Heart right ventricle (tissue), 16 donors: ENCODE measurements around the gene CLK2. TPM values are rescaled to one million over a fixed set of nuclear protein-coding genes. Genes with fewer than 3 reads are reported as not detected.
A peak's percentile ranks its signal among the peaks of the same experiment; 100 is the strongest.
"Not testable (repeated sequence)": the region's sequence is repeated elsewhere in the genome, so short reads cannot be mapped to it uniquely, and the experiment has no call there.

Experiments used
- ATAC-seq, 8 donors: fragments of 200-7000 bp; cut with Tn5 transposase; one replicate each; pipeline ENCODE4 v1.9.1; 2020; ENCODE audit warnings: mild to moderate bottlenecking in 8 of 8, moderate library complexity in 8 of 8, moderate number of reproducible peaks in 1 of 8
- DNase-seq, 2 donors: peaks; one replicate each; pipeline ENCODE4 v3.0.0-alpha.2; 2020
- H3K27ac ChIP-seq, 10 donors: fragments of 200-600 bp; sonication (generic) in 2 of 10; one replicate each; pipeline versions ENCODE4 v1.5.0 to v1.8.0; 2020 to 2022; ENCODE audit warnings: mild to moderate bottlenecking in 3 of 10
- H3K27me3 ChIP-seq, 7 donors: fragments of 200-600 bp; one replicate each; pipeline ENCODE4 v1.8.0; 2021 to 2022; ENCODE audit warnings: mild to moderate bottlenecking in 2 of 7
- H3K36me3 ChIP-seq, 9 donors: fragments of 200-600 bp; sonication (generic) in 1 of 9; one replicate each; pipeline versions ENCODE4 v1.5.0 to v1.8.0; 2020 to 2022; ENCODE audit warnings: mild to moderate bottlenecking in 2 of 9
- H3K4me1 ChIP-seq, 9 donors: fragments of 200-600 bp; sonication (generic) in 1 of 9; one replicate each; pipeline versions ENCODE4 v1.5.0 to v1.8.0; 2020 to 2022; ENCODE audit warnings: mild to moderate bottlenecking in 4 of 9
- H3K4me3 ChIP-seq, 10 donors: fragments of 200-600 bp; sonication (generic) in 2 of 10; one replicate each; pipeline versions ENCODE4 v1.5.0 to v1.8.0; 2020 to 2022; ENCODE audit warnings: mild to moderate bottlenecking in 7 of 10, moderate library complexity in 2 of 10
- H3K9me3 ChIP-seq, 11 donors: fragments of 200-600 bp in 10 of 11; sonication (generic) in 2 of 11; one replicate each; pipeline versions ENCODE4 v1.5.0 to v1.8.0; 2013 to 2022; ENCODE audit warnings: mild to moderate bottlenecking in 2 of 11, control low read depth in 1 of 11, moderate library complexity in 1 of 11
- CTCF ChIP-seq, 9 donors: fragments of 200-600 bp; sonication (generic) in 2 of 9; IDR thresholded peaks; one replicate each; pipeline versions ENCODE4 v1.5.0 to v1.8.0; 2021 to 2022; ENCODE audit warnings: antibody characterized with exemption in 9 of 9, mild to moderate bottlenecking in 5 of 9, moderate library complexity in 1 of 9
- WGBS, 2 donors: extraction: QIAGEN DNeasy Blood & Tissue Kit; methylation state at CpG; one replicate each; pipeline ENCODE4 v1.1.7; 2013; ENCODE audit warnings: inconsistent platforms in 1 of 2; 5-methylcytosine and 5-hydroxymethylcytosine counted together
- intact Hi-C, 10 donors: fragments of 100-400 bp; cut with DNase I; formaldehyde crosslinking; loops; one replicate each; pipeline versions ENCODE4 v1.11.1 to v1.14.2; 2022
- polyA plus RNA-seq, 2 donors: library from polyadenylated mRNA; stranded (reverse); fragments of 200-250 nt; gene quantifications; one replicate each; pipeline ENCODE4 v1.2.3, GENCODE V29; 2013
- total RNA-seq, 10 donors: library from RNA; stranded (reverse); fragmentation: NEBNext Ultra II Directional in 3 of 10; extraction: Animal tissue kit (Norgen Biotek cat#: 25700) in 3 of 10; gene quantifications; one replicate each; pipeline versions ENCODE4 v1.2.1 to v1.2.4, GENCODE V29; 2021 to 2023
- donor health status: Arrhythmogenic right ventricular cardiomyopathy.
- donor health status: ischemic (EF 13 %, LVEDD 7.1; RV severe dilation, severe dysfunction).
- donor health status: healthy with polysubstance abuse.
- donor health status: DM: no; HTN: yes; CAD: no.
- donor health status: DM: no; HTN: no; CAD: no.
- donor health status: ischemic (EF 25% LVEDD 6.9; RV normal size, moderate dysfunction).
- donor health status: ischemic (EF 25% LVEDD 5.7; RV mildly dilated, moderate dysfunction).
- donor health status: healthy.
- donor health status: DM: yes; HTN: yes; CAD: no.
- donor health status: Ischemic cardiomyopathy.
- donor health status: ischemic (EF 35%, LVEDD 5.7; RV mildly dilated, moderate dysfunction).
- donor health status: nonischemic (EF 11% LVEDD 7.7; RV severe dilation, severe dysfunction).
- donor health status: DM: yes; HTN: yes; CAD: no.
- donor health status: PGD.
- donor health status: ischemic (EF 29% LVEDD 5.4; RV normal size, mild dysfunction).
- donor health status: nonischemic (EF 23%, LVEDD 6.1; RV moderate dilation, normal function).

Gene CLK2
- total and polyA plus RNA-seq, 12 donors: 12.5 to 47.1 (median 18.0) TPM

DNA sequence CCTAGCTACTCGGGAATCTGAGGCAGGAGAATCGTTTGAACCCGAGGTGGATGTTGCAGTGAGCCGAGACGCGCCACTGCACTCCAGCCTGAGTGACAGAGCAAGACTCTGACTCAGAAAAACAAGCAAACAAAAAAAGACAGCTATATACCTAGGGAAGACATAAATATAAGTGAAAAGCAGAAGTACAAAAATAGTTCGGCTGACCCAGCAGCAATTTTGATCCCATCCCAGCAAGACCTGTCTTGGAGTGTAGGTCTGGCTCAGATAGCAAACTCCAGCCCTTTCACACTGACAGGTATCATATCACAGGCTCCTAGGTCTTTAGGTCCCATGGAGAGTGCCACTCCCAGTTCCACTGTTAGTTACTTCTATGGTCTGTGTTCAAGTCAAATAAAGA is 50.3 kb downstream of the CLK2 start:
- H3K27me3 ChIP-seq: no peaks in the 10 kb centered on the region
- no peaks in the 10 kb centered on the region for H3K9me3 ChIP-seq
- H3K36me3 ChIP-seq: no peaks in the 10 kb centered on the region
- DNase-seq: no peak
- intact Hi-C loops: loop anchor here in 2 of 10 donors (5.0 to 10.0 kb wide), 2 partner anchors 46 to 48 kb away; partner anchors contain the start of genes KRTCAP2 (in 1 of the 2) and TRIM46 (in 1 of the 2)
- TF ChIP-seq CTCF (IDR thresholded peaks at IDR 0.05): no peak
- no peak overlapping the region for H3K4me3 ChIP-seq
- H3K27ac ChIP-seq: peak overlapping the region in 1 of 10 donors; percentile 5
- 81 to 86% methylated on average over 7 of the region's 7 CpGs for WGBS, 2 donors
- no peak for ATAC-seq
- H3K4me1 ChIP-seq: peaks cover 2 to 83% (median 18%) of the 10 kb centered on the region in 9 donors

DNA sequence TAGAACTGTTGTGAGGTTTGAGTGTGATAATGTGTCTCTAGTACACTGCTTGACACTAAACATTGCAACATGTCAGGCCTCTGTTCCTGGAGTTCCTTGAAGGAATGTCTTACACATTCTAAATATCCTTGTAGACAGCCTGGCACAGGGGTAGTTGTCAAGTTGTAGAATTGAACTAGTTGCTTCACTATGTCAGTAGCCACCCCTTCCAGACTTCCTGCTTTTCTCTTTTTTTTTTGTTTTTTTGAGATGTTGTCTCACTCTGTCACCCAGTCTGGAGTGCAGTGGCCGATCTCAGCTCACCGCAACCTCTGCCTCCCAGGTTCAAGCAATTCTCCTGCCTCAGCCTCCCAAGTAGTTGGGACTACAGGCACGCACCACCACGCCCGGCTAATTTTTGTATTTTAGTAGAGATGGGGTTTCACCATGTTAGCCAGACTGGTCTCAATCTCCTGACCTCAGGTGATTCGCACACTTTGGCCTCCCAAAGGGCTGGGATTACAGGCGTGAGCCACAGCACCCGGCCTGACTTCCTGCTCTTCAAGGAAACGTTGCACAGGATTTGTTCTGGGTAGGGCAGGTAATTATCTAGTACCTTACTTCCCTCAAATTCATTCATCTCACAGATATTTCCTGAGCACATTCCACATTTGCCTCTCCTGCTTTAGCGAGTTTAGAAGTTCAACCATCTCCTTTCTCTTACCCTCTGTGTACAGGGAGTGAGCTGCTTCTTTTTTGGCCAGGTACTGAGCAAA is 52.9 kb downstream of the CLK2 start:
- H3K4me3 ChIP-seq, ATAC-seq, H3K9me3 ChIP-seq, DNase-seq, H3K36me3 ChIP-seq, H3K27me3 ChIP-seq: not testable (repeated sequence)
- peaks cover 0 to 62% (median 3%) of the 10 kb centered on the region in 9 donors for H3K4me1 ChIP-seq
- intact Hi-C loops: loop anchor here in 2 of 10 donors (5.0 to 10.0 kb wide), 2 partner anchors 43 to 46 kb away; partner anchors contain the start of genes KRTCAP2 (in 1 of the 2) and TRIM46 (in 1 of the 2)
- H3K27ac ChIP-seq: peak overlapping the region in 1 of 10 donors; percentile 48
- WGBS, 2 donors: 87 to 94% methylated on average over 10 of the region's 10 CpGs

DNA sequence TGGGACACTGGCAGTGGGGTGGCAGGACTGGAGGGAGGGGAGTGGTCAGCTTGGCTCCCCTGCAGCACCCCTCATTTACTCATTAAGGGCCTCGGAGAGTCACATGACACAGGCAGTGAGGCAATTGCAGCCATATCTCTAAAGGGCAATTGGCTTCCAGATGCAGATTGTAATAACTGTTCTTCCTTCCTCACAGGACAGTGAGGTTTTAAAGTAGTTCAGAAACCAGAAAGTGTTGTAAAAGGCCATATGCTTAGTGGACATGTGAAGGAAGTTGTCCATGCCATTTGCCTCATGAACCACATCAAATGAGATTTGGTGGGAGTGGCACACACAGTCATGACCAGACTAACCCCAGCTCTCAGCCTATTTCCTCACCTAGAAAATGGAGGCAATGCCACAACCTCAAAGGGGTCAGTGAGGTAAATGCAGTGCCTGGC is 53.7 kb downstream of the CLK2 start:
- peaks cover 0 to 60% (median 3%) of the 10 kb centered on the region in 9 donors for H3K4me1 ChIP-seq
- peak overlapping the region in 1 of 10 donors; percentile 30 for H3K4me3 ChIP-seq
- H3K36me3 ChIP-seq: peaks cover 0 to 11% (median 0%) of the 10 kb centered on the region in 9 donors
- DNase-seq: no peak
- no peaks in the 10 kb centered on the region for H3K27me3 ChIP-seq
- peak overlapping the region in 1 of 10 donors; percentile 48 for H3K27ac ChIP-seq
- peak in 4 of 8 donors; percentile 17 to 34 (median 27) for ATAC-seq
- no peak for TF ChIP-seq CTCF (IDR thresholded peaks at IDR 0.05)
- no peaks in the 10 kb centered on the region for H3K9me3 ChIP-seq
- 9 to 38% methylated on average over 1 of the region's 1 CpG for WGBS, 2 donors
- intact Hi-C loops: loop anchor here in 2 of 10 donors (5.0 to 10.0 kb wide), 2 partner anchors 42 to 45 kb away; partner anchors contain the start of genes KRTCAP2 (in 1 of the 2) and TRIM46 (in 1 of the 2)

- Histone ChIP-seq H3K4me3 (peak overlapping the region in 3 of 10 donors; percentile 21 to 36 (median 30)), H3K36me3 (peaks cover 0 to 11% (median 0%) of the 10 kb centered on the region in 9 donors), H3K4me1 (peaks cover 0 to 55% (median 3%) of the 10 kb centered on the region in 9 donors), H3K27me3 (no peaks in the 10 kb centered on the region), H3K27ac (peak overlapping the region in 1 of 10 donors; percentile 48), H3K9me3 (no peaks in the 10 kb centered on the region)
- peak in 7 of 8 donors; percentile 25 to 71 (median 66) for ATAC-seq
- no peak for TF ChIP-seq CTCF (IDR thresholded peaks at IDR 0.05)
- peak in 1 of 2 donors; percentile 65 for DNase-seq
- intact Hi-C loops: no loop called here
- 42 to 48% methylated on average over 7 of the region's 7 CpGs for WGBS, 2 donors
Measured at GRCh38 chr1:155218854-155219591, 54.3 kb downstream of the CLK2 start.

GRCh38 chr1:155214702-155215101 is 58.6 kb downstream of the CLK2 start:
- Histone ChIP-seq H3K27ac (peak overlapping the region in 1 of 10 donors; percentile 60), H3K4me1 (peaks cover 0 to 33% (median 9%) of the 10 kb centered on the region in 9 donors), H3K36me3 (peaks cover 0 to 30% (median 0%) of the 10 kb centered on the region in 9 donors)
- 69 to 87% methylated on average over 8 to 9 of the region's 10 CpGs for whole genome bisulfite sequencing, 2 donors
- DNase-seq, H3K9me3 ChIP-seq, ATAC-seq, H3K27me3 ChIP-seq, intact Hi-C loops, H3K4me3 ChIP-seq: not testable (repeated sequence)
